ENCODE measurements around the gene NDUFAF3.

DNA sequence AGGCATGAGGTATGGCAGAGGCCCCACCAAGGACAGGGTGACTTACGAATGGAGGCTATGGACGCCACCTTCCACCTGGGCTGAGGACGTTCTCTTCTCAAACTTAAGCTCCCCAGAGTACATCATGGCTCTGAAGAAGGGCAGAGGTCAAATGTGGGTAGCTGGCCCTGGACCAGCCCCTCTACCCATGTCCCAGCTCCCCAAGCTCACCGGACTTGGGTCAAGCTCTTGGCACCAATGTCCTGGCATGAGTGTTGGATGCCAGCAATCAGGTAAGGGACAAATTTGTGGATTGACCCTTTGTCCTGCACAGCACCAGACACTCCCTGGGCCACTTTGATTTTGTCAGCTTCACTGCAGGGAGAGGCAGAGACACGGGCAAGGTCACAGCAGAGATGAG lies 2.5 kb downstream of the NDUFAF3 start:
- TF ChIP-seq CHD1 (IDR thresholded peaks at IDR 0.05; ENCODE audit: low read depth, low read length) (no peak), CEBPB (IDR thresholded peaks at IDR 0.05; ENCODE audit: low read depth, low read length) (no peak)

All from IMR-90 (cell line).